Measurements from ENCODE around the gene UBE2N.

GRCh38 chr12:93429448-93429847, 12.3 kb downstream of the UBE2N start:
- TF ChIP-seq POLR2A (IDR thresholded peaks at IDR 0.05; ENCODE audit: low read length) (no peak), GATA1 (IDR thresholded peaks at IDR 0.05; ENCODE audit: low read depth, low read length) (no peak)
